Measurements from ENCODE around the gene MIXL1.
A peak's percentile ranks its signal among the peaks of the same experiment; 100 is the strongest.

Gene MIXL1

DNA sequence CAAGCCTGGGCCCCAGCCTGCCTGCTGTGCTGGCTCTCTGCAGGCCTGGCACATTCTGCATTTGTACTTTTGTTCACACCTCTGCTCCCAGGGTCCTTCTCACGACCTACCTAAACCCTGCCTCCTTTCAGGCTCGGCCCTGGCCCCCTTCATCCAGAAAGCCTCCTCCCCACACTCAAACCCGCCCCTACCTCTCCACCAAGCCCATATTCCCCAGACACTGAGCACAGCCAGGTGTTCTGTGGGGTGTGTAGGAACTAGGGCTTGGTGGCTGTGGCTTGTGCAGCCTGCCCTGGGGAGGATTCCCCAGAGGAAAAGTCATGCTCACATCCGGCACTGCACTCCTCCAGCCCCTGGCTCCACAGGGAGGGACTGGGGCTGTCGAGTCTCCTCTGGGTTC is 8.2 kb upstream of the MIXL1 start:
- TF ChIP-seq, protein P1, sequence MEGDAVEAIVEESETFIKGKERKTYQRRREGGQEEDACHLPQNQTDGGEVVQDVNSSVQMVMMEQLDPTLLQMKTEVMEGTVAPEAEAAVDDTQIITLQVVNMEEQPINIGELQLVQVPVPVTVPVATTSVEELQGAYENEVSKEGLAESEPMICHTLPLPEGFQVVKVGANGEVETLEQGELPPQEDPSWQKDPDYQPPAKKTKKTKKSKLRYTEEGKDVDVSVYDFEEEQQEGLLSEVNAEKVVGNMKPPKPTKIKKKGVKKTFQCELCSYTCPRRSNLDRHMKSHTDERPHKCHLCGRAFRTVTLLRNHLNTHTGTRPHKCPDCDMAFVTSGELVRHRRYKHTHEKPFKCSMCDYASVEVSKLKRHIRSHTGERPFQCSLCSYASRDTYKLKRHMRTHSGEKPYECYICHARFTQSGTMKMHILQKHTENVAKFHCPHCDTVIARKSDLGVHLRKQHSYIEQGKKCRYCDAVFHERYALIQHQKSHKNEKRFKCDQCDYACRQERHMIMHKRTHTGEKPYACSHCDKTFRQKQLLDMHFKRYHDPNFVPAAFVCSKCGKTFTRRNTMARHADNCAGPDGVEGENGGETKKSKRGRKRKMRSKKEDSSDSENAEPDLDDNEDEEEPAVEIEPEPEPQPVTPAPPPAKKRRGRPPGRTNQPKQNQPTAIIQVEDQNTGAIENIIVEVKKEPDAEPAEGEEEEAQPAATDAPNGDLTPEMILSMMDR (conservative IDR thresholded peaks at IDR 0.05; ENCODE audit: low read length) = no peak
- H3K4me3 ChIP-seq (ENCODE audit: low read length) = no peak overlapping the region
- no peak for DNase-seq (ENCODE audit: low read depth)

DNA sequence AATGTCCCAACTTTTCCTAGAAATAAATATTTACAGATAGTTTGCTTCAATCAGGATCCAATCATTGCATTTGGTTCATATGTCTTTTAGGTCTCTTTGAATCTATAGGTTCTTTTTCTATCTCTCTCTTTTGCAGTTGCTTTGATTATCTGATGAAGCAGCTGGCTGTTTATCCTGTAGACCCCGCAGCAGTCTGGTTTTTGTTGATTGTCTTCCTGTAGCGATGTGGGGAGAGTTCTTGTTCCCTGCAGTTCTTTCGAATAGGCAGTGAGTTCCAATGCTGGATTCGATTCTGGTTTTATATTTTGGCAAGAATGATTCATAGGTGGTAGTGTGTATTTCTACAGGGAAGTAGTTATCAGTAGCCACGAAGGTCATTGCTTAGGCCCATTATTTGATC is 7.4 kb upstream of the MIXL1 start:
- DNase-seq (ENCODE audit: low read depth) = no peak
- TF ChIP-seq, protein P1 (conservative IDR thresholded peaks at IDR 0.05; ENCODE audit: low read length) = no peak
- H3K4me3 ChIP-seq (ENCODE audit: low read length) = no peak overlapping the region

DNA sequence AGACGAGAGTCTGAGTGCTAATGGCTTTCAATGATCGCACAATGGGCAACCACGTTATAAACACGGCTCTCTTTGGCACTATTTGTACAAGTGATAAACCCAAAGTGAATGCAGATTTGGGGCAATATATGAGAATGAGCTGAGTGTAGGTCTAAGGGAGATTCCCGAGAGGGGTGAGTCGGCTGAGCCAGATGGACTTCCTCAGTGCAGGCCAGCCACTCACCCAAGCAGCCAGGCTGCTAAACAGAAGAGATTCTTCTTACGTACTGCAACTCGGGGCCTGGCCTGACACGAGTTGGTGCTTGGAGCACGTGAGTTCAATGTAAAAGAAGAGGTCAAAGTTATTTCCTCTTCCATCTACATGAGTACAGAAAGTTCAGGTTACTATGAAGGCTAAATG is 6.2 kb upstream of the MIXL1 start:
- peak; percentile 9 for DNase-seq (ENCODE audit: low read depth)
- TF ChIP-seq, protein P1 (conservative IDR thresholded peaks at IDR 0.05; ENCODE audit: low read length) = no peak
- H3K4me3 ChIP-seq (ENCODE audit: low read length) = no peak overlapping the region

DNA sequence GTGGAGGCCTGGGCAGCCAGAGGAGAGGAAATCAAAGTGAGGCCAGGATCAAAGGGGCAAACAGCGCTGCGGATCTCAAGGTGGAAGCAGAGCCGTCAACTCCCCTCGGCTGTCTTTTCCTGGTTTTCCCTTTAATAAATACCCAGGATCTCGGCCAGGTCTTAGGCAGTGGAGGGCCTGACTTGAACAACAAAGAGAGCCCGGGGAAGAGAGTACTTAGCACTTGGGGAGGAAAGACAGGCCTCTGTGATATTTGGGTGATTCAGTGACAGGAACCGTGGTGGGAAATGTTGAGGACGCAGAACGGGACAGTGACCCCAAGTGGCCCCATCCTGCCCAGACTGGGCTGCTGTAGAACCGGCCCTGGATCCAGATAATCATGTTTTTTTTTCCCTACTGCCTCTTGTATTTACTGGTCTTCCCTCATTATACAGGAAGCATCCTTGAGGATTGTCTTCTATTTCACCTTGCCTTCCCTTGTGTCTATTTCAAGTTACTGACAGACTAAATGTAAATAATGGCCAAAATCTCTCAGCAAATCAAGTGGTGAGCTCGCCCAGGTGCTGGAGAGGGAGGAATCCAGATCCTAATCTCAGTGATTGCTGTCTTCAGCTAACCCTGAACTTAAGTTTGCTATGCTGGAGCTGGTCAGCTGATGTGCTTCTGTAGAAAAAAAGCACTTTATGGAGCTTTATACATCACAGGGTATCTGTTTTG is 2.8 kb upstream of the MIXL1 start:
- TF ChIP-seq, protein P1 (conservative IDR thresholded peaks at IDR 0.05; ENCODE audit: low read length) = no peak
- DNase-seq (ENCODE audit: low read depth) = no peak
- no peak overlapping the region for H3K4me3 ChIP-seq (ENCODE audit: low read length)

DNA sequence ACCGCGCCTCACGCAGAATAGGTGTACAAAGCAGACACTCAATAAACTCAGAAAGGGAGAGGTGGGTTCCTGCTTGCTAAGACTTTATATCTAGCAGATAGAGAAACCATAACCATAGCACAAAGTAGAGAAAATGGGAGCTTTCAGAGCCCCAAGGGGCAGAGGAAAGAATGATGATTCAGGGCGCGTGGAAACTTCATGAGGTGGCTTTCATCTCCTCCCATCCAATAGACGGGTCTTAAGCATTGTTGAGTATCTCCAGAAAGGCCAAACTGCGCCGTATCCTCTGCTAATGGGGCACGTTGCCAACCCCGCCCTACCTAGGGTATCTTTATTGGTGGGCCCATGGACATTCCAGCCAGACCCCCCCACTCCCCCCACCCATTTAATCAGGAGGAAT is 778 bp upstream of the MIXL1 start:
- DNase-seq (ENCODE audit: low read depth) = no peak
- H3K4me3 ChIP-seq (ENCODE audit: low read length) = no peak overlapping the region
- TF ChIP-seq, protein P1 (conservative IDR thresholded peaks at IDR 0.05; ENCODE audit: low read length) = no peak

DNA sequence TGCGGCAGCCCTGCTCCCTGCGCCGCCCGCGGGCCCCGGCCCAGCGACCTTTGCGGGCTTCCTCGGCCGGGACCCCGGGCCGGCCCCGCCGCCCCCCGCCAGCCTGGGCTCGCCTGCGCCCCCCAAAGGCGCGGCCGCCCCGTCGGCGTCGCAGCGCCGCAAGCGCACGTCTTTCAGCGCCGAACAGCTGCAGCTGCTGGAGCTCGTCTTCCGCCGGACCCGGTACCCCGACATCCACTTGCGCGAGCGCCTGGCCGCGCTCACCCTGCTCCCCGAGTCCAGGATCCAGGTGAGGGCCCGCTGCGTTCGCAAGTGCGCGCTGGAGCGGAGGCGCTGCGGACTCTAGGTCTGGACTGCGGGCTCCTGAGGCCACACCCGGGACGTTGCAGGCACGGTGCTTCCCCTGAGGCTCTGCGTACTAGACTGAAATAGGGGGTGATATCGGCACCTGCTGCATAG is 351 bp downstream of the MIXL1 start:
- DNase-seq (ENCODE audit: low read depth) = no peak
- H3K4me3 ChIP-seq (ENCODE audit: low read length) = peak overlapping the region; percentile 50
- TF ChIP-seq, protein P1 (conservative IDR thresholded peaks at IDR 0.05; ENCODE audit: low read length) = no peak

DNA sequence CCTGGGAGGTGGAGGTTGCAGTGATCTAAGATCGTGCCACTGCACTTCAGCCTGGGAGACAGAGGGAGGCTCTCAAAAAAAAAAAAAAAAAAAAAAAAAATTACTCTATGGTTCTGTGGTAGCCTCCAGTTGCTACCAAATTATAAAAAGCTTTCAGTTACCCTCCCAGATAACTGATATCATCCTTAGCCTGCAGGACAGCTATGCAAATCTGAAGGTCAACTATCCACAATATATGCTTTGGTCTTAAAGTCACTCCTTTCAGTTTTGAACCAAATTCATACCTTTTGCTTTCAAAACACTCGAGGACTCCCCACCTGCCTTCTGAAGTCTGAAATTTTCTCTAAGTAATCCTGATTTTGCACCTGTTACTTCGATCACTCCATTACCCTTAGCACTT is 3.1 kb downstream of the MIXL1 start:
- no peak for DNase-seq (ENCODE audit: low read depth)
- H3K4me3 ChIP-seq (ENCODE audit: low read length) = no peak overlapping the region
- TF ChIP-seq, protein P1 (conservative IDR thresholded peaks at IDR 0.05; ENCODE audit: low read length) = no peak
